ENCODE measurements around the gene ARAF. TPM values are rescaled to one million over a fixed set of nuclear protein-coding genes. Genes with fewer than 3 reads are reported as not detected.

Gene ARAF
- total RNA-seq, 1 donor from 2014 or later = 87.4 TPM

GRCh38 chrX:47584714-47585113 lies 23.7 kb downstream of the ARAF start:
- no peaks in the 10 kb centered on the region for H3K27me3 ChIP-seq
- H3K9me3 ChIP-seq = no peaks in the 10 kb centered on the region
- H3K4me1 ChIP-seq = no peaks in the 10 kb centered on the region
- H3K4me3 ChIP-seq = no peak overlapping the region
- no peaks in the 10 kb centered on the region for H3K36me3 ChIP-seq
- H3K27ac ChIP-seq = no peak overlapping the region
- ATAC-seq (no peak), DNase-seq (no peak)
- intact Hi-C loops (cut with DNase I) = no loop called here
- TF ChIP-seq, protein P1, sequence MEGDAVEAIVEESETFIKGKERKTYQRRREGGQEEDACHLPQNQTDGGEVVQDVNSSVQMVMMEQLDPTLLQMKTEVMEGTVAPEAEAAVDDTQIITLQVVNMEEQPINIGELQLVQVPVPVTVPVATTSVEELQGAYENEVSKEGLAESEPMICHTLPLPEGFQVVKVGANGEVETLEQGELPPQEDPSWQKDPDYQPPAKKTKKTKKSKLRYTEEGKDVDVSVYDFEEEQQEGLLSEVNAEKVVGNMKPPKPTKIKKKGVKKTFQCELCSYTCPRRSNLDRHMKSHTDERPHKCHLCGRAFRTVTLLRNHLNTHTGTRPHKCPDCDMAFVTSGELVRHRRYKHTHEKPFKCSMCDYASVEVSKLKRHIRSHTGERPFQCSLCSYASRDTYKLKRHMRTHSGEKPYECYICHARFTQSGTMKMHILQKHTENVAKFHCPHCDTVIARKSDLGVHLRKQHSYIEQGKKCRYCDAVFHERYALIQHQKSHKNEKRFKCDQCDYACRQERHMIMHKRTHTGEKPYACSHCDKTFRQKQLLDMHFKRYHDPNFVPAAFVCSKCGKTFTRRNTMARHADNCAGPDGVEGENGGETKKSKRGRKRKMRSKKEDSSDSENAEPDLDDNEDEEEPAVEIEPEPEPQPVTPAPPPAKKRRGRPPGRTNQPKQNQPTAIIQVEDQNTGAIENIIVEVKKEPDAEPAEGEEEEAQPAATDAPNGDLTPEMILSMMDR (IDR thresholded peaks at IDR 0.05) = no peak

- Histone ChIP-seq H3K27ac (no peak overlapping the region), H3K27me3 (no peaks in the 10 kb centered on the region), H3K4me1 (no peaks in the 10 kb centered on the region), H3K9me3 (no peaks in the 10 kb centered on the region), H3K4me3 (no peak overlapping the region), H3K36me3 (no peaks in the 10 kb centered on the region)
- no peak for ATAC-seq
- TF ChIP-seq, protein P1 (IDR thresholded peaks at IDR 0.05) = no peak
- no peak for DNase-seq
- intact Hi-C loops (cut with DNase I) = no loop called here
Observed at GRCh38 chrX:47585273-47585672, 24.3 kb downstream of the ARAF start.

GRCh38 chrX:47586043-47586787 lies 25.2 kb downstream of the ARAF start:
- Histone ChIP-seq H3K4me1 (no peaks in the 10 kb centered on the region), H3K27ac (no peak overlapping the region), H3K27me3 (no peaks in the 10 kb centered on the region), H3K4me3 (no peak overlapping the region), H3K36me3 (no peaks in the 10 kb centered on the region), H3K9me3 (no peaks in the 10 kb centered on the region)
- DNase-seq = no peak
- no peak for ATAC-seq
- TF ChIP-seq, protein P1 (IDR thresholded peaks at IDR 0.05) = no peak
- intact Hi-C loops (cut with DNase I) = no loop called here

DNA sequence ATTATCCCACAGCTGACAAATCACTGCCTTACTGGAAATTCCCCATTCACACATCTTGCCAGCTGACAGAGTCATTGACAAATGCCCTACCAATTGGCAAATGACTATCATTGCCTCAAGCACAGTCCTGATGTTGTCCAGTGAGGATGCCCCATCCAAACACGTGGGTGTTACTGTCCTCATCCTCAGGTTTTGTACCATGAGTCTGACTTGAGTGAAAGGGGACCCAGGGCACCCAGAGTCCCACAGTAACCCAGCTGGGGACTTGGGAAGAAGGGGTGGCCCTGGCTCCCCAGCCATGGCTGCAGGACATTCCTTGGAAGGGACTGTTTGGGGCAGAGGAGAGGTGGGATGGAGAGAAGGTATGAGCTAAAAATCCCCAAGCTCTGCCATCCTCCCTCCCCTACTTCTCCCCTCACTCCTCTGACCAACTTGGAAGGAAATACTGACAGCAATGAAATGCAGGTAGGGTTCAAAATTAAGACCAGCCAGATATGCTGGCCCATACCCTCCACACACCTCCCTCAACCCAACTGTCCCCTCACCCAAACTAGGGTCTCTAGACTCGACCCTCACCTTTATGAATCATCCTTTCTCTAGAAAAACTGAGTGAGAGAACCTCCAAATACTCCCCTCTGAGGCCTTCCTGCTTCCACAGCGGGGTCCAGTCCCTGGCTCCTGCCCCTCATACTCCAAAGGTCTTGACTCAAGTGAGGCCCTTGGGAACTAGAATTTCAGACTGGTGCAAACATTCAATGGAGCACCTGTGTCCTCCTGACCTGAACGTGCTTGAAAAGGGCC lies 26.3 kb downstream of the ARAF start:
- DNase-seq (no peak), ATAC-seq (no peak)
- no peaks in the 10 kb centered on the region for H3K27me3 ChIP-seq
- no peaks in the 10 kb centered on the region for H3K9me3 ChIP-seq
- H3K27ac ChIP-seq = no peak overlapping the region
- intact Hi-C loops (cut with DNase I) = no loop called here
- no peaks in the 10 kb centered on the region for H3K36me3 ChIP-seq
- H3K4me3 ChIP-seq = no peak overlapping the region
- H3K4me1 ChIP-seq = no peaks in the 10 kb centered on the region
- TF ChIP-seq, protein P1 (IDR thresholded peaks at IDR 0.05) = no peak

- no peaks in the 10 kb centered on the region for H3K27me3 ChIP-seq
- H3K9me3 ChIP-seq = no peaks in the 10 kb centered on the region
- no peak overlapping the region for H3K4me3 ChIP-seq
- H3K36me3 ChIP-seq = no peaks in the 10 kb centered on the region
- ATAC-seq (no peak), DNase-seq (no peak)
- no peak overlapping the region for H3K27ac ChIP-seq
- H3K4me1 ChIP-seq = no peaks in the 10 kb centered on the region
- TF ChIP-seq, protein P1 (IDR thresholded peaks at IDR 0.05) = no peak
- intact Hi-C loops (cut with DNase I) = no loop called here
Observed at GRCh38 chrX:47587906-47588735, 27.1 kb downstream of the ARAF start.
